A549 (cell line): ENCODE measurements around the gene OSGIN1. TPM values are rescaled to one million over a fixed set of nuclear protein-coding genes. Genes with fewer than 3 reads are reported as not detected.

Experiments used
- ATAC-seq, 2 experiments: fragments of 200-7000 bp in 1 of 2; fragments of >200 bp in 1 of 2; cut with Nextera tagmentation in 1 of 2; cut with Tn5 transposase in 1 of 2; 3 replicates each; pipeline versions ENCODE4 v1.8.0 to v1.9.1; 2018 to 2020; ENCODE audit warnings: mild to moderate bottlenecking in 1 of 2, moderate library complexity in 1 of 2
- CTCF ChIA-PET: fragments of 300-600 bp; sonication (Branson Sonifier 250); formaldehyde crosslinking; extraction: SDS; loops from one replicate; lab custom pipeline; 2021; ENCODE audit warnings: antibody characterized with exemption, inconsistent platforms; lab: Yijun Ruan, JAX
- POLR2A ChIA-PET: fragments of 350-600 bp; formaldehyde crosslinking; extraction: SDS; loops from one replicate; lab custom pipeline; 2021; ENCODE audit warnings: antibody characterized with exemption, inconsistent platforms; lab: Yijun Ruan, JAX
- DNase-seq, 2 experiments: peaks; one replicate each; pipeline versions ENCODE4 v3.0.0 to v3.0.0-alpha.2; 2011 to 2016; ENCODE audit warnings: low read depth in 1 of 2, low spot score in 1 of 2
- FAIRE-seq: peaks from 2 replicates; lab custom pipeline; 2011; peaks lifted over from hg19 to GRCh38; lab: Jason Lieb, UNC
- H3K27ac ChIP-seq, 2 experiments: fragments of >200 bp; sonication (Bioruptor Twin); formaldehyde crosslinking; 3 replicates each; pipeline ENCODE4 v1.5.1; 2016 to 2017
- H3K4me1 ChIP-seq: fragments of >200 bp; sonication (Bioruptor Twin); formaldehyde crosslinking; 3 replicates; pipeline ENCODE4 v1.6.1; 2016
- H3K4me2 ChIP-seq: fragments of >200 bp; sonication (Bioruptor Twin); formaldehyde crosslinking; 3 replicates; pipeline ENCODE4 v1.6.1; 2016
- H3K4me3 ChIP-seq: fragments of >200 bp; sonication (Bioruptor Twin); formaldehyde crosslinking; 3 replicates; pipeline ENCODE4 v1.5.1; 2016
- H3K9me3 ChIP-seq: fragments of >200 bp; sonication (Bioruptor Twin); formaldehyde crosslinking; 3 replicates; pipeline ENCODE4 v1.6.1; 2016
- ATOH8 ChIP-seq: fragments of 250-450 bp; sonication (Bioruptor Pico); IDR thresholded peaks from 2 replicates; pipeline ENCODE4 v1.5.0; 2020; ENCODE audit warnings: low read depth, mild to moderate bottlenecking, moderate library complexity
- BHLHE40 ChIP-seq: IDR thresholded peaks from 2 replicates; pipeline ENCODE4 v1.6.1; 2012; ENCODE audit warnings: low read depth, low read length, inconsistent platforms
- CBX8 ChIP-seq: fragments of 200-600 bp; sonication (generic); IDR thresholded peaks from 2 replicates; pipeline ENCODE4 v1.6.1; 2016
- CEBPB ChIP-seq, 2 experiments: fragments of >200 bp in 1 of 2; sonication (Bioruptor Twin) in 1 of 2; formaldehyde crosslinking in 1 of 2; IDR thresholded peaks; 2 replicates each; pipeline ENCODE4 v1.6.1; 2012 to 2016
- CHD4 ChIP-seq: fragments of 200-600 bp; sonication (generic); IDR thresholded peaks from 2 replicates; pipeline ENCODE4 v1.6.1; 2016; ENCODE audit warnings: antibody characterized with exemption, mild to moderate bottlenecking, borderline replicate concordance
- E2F6 ChIP-seq: IDR thresholded peaks from 2 replicates; pipeline ENCODE4 v1.6.1; 2012; ENCODE audit warnings: low read depth, borderline replicate concordance
- EHMT2 ChIP-seq: fragments of 200-600 bp; sonication (generic); IDR thresholded peaks from 2 replicates; pipeline ENCODE4 v1.6.1; 2016; ENCODE audit warnings: antibody characterized with exemption, low read depth, mild to moderate bottlenecking, moderate library complexity
- EP300 ChIP-seq, 2 experiments: fragments of >200 bp; sonication (Bioruptor Twin); formaldehyde crosslinking; IDR thresholded peaks; 2 replicates in 1 of 2; 3 replicates in 1 of 2; pipeline ENCODE4 v1.6.1; 2016 to 2017
- HDAC2 ChIP-seq: fragments of 200-600 bp; sonication (generic); IDR thresholded peaks from 2 replicates; pipeline ENCODE4 v1.6.1; 2016
- HES2 ChIP-seq: fragments of >200 bp; sonication (Bioruptor Twin); formaldehyde crosslinking; IDR thresholded peaks from 2 replicates; pipeline ENCODE4 v1.6.1; 2016
- HEYL ChIP-seq: fragments of 250-450 bp; sonication (Bioruptor Pico); IDR thresholded peaks from 2 replicates; pipeline ENCODE4 v1.8.0; 2021; ENCODE audit warnings: mild to moderate bottlenecking, moderate library complexity
- HMGXB4 ChIP-seq: fragments of 250-450 bp; sonication (Bioruptor Pico); IDR thresholded peaks from 2 replicates; pipeline ENCODE4 v1.5.0; 2021; ENCODE audit warnings: mild to moderate bottlenecking, moderate library complexity, borderline replicate concordance
- HOXA7 ChIP-seq: fragments of 250-450 bp; sonication (Bioruptor Pico); IDR thresholded peaks from 2 replicates; pipeline ENCODE4 v1.5.0; 2020; ENCODE audit warnings: mild to moderate bottlenecking, moderate library complexity
- HOXB13 ChIP-seq: fragments of 250-450 bp; sonication (Bioruptor Pico); IDR thresholded peaks from 2 replicates; pipeline ENCODE4 v1.5.0; 2020; ENCODE audit warnings: low read depth, mild to moderate bottlenecking, moderate library complexity
- HOXB5 ChIP-seq: fragments of 250-450 bp; sonication (Bioruptor Pico); IDR thresholded peaks from 2 replicates; pipeline ENCODE4 v1.5.0; 2020; ENCODE audit warnings: mild to moderate bottlenecking, moderate library complexity
- JUNB ChIP-seq: fragments of >200 bp; sonication (Bioruptor Twin); formaldehyde crosslinking; IDR thresholded peaks from 2 replicates; pipeline ENCODE4 v1.6.1; 2016
- MAZ ChIP-seq: fragments of 150-350 bp; IDR thresholded peaks from 2 replicates; pipeline ENCODE4 v1.6.1; 2014; ENCODE audit warnings: antibody characterized with exemption, low read depth, low read length, borderline replicate concordance
- NPAS2 ChIP-seq: fragments of 250-450 bp; sonication (Bioruptor Pico); IDR thresholded peaks from 2 replicates; pipeline ENCODE4 v1.8.0; 2022; ENCODE audit warnings: mild to moderate bottlenecking, moderate library complexity, borderline replicate concordance
- NR3C1 ChIP-seq: fragments of >200 bp; sonication (Bioruptor Twin); formaldehyde crosslinking; IDR thresholded peaks from 3 replicates; pipeline ENCODE4 v1.6.1; 2017
- PHF8 ChIP-seq: fragments of 200-600 bp; sonication (generic); IDR thresholded peaks from 2 replicates; pipeline ENCODE4 v1.6.1; 2016; ENCODE audit warnings: low read depth, mild to moderate bottlenecking, antibody characterized with exemption, moderate library complexity, borderline replicate concordance
- RAD21 ChIP-seq, 2 experiments: fragments of >200 bp in 1 of 2; sonication (Bioruptor Twin) in 1 of 2; formaldehyde crosslinking in 1 of 2; IDR thresholded peaks in 1 of 2; conservative IDR thresholded peaks in 1 of 2; 2 replicates in 1 of 2; 3 replicates in 1 of 2; pipeline ENCODE4 v1.6.1; 2012 to 2018; ENCODE audit warnings: inconsistent platforms in 1 of 2
- RARB ChIP-seq: fragments of 250-450 bp; sonication (Bioruptor Pico); IDR thresholded peaks from 2 replicates; pipeline ENCODE4 v1.8.0; 2021; ENCODE audit warnings: mild to moderate bottlenecking, moderate library complexity
- RNF2 ChIP-seq: fragments of 200-600 bp; sonication (generic); IDR thresholded peaks from 2 replicates; pipeline ENCODE4 v1.6.1; 2016; ENCODE audit warnings: low read depth, mild to moderate bottlenecking, antibody characterized with exemption, moderate library complexity, borderline replicate concordance
- TP53 ChIP-seq: fragments of 250-450 bp; sonication (Bioruptor Pico); IDR thresholded peaks from 2 replicates; pipeline ENCODE4 v1.5.0; 2021; ENCODE audit warnings: mild to moderate bottlenecking, moderate library complexity
- USF2 ChIP-seq: fragments of 450-650 bp; IDR thresholded peaks from 2 replicates; pipeline ENCODE4 v1.6.1; 2014; ENCODE audit warnings: antibody characterized with exemption
- ZC3H11A ChIP-seq: fragments of 450-650 bp; IDR thresholded peaks from 2 replicates; pipeline ENCODE4 v1.6.1; 2014; ENCODE audit warnings: antibody characterized with exemption, mild to moderate bottlenecking
- ZNF302 ChIP-seq: fragments of 250-450 bp; sonication (Bioruptor Pico); IDR thresholded peaks from 2 replicates; pipeline ENCODE4 v1.9.0; 2021; ENCODE audit warnings: inconsistent platforms, mild to moderate bottlenecking, moderate library complexity
- ZSCAN20 ChIP-seq: fragments of 250-450 bp; sonication (Bioruptor Pico); IDR thresholded peaks from 2 replicates; pipeline ENCODE4 v1.8.0; 2022; ENCODE audit warnings: mild to moderate bottlenecking, moderate library complexity
- WGBS: methylation state at CpG from one replicate; pipeline ENCODE4 v1.1.6; 2017; ENCODE audit errors: missing lambda C conversion rate; 5-methylcytosine and 5-hydroxymethylcytosine counted together
- polyA plus RNA-seq, 4 experiments: library from polyadenylated mRNA; depleted of rRNA in 3 of 4; stranded (reverse); fragments of >200 nt; fragmentation: RNase III in 1 of 4; extraction: RNeasy Plus Mini Kit Qiagen cat#74134 plus additional on column Dnase treatment in 1 of 4; gene quantifications; 2 replicates in 3 of 4; 3 replicates in 1 of 4; pipeline ENCODE4 v1.2.3, GENCODE V29; 2011 to 2017

OSGIN1 gene
- polyA plus RNA-seq, 2 of the 4 experiments (the other 2 are of a cell fraction), result 25.9 to 37.6 TPM

- 76% methylated on average over 16 of the region's 17 CpGs for WGBS
- FAIRE-seq, result no peak
- TF ChIP-seq HOXB13 (CRISPR knock-in tag) (no peak), E2F6 (no peak), ATOH8 (CRISPR knock-in tag) (no peak), HOXB5 (CRISPR knock-in tag) (no peak), HMGXB4 (CRISPR knock-in tag) (no peak), MAZ (no peak), ZNF302 (CRISPR knock-in tag) (no peak), HOXA7 (CRISPR knock-in tag) (no peak), ZC3H11A (no peak), RAD21 (conservative IDR thresholded peaks at IDR 0.05 in 1 of 2, IDR thresholded peaks at IDR 0.05 in 1 of 2) (no peak), RARB (CRISPR knock-in tag) (no peak), BHLHE40 (no peak), RNF2 (no peak), HDAC2 (no peak), HEYL (CRISPR knock-in tag) (no peak), JUNB (no peak)
- Histone ChIP-seq H3K4me2 (no peak overlapping the region), H3K4me3 (no peak overlapping the region), H3K4me1 (peaks cover 6% of the 10 kb centered on the region), H3K27ac (no peak overlapping the region), H3K9me3 (no peaks in the 10 kb centered on the region)
- CTCF ChIA-PET, result interaction anchor here (1.2 to 17.0 kb wide), 4 partner anchors 14 to 134 kb away, joined by 3 to 175 read pairs (median 38); partner anchors contain the start of gene OSGIN1
- ATAC-seq, result no peak
- no peak for DNase-seq
- POLR2A ChIA-PET, result no interaction called here
Measured at GRCh38 chr16:83929811-83930555, 23.1 kb upstream of the OSGIN1 start.

- no peak overlapping the region for H3K4me2 ChIP-seq
- H3K27ac ChIP-seq, result no peak overlapping the region
- 76% methylated on average over 18 of the region's 22 CpGs for WGBS
- POLR2A ChIA-PET, result no interaction called here
- H3K4me1 ChIP-seq, result peaks cover 6% of the 10 kb centered on the region
- CTCF ChIA-PET, result interaction anchor here (1.1 to 17.0 kb wide), 2 partner anchors 11 to 133 kb away, joined by 3 to 175 read pairs; no protein-coding TSS in a partner anchor
- no peak overlapping the region for H3K4me3 ChIP-seq
- no peak for FAIRE-seq
- no peak for ATAC-seq
- DNase-seq, result no peak
- H3K9me3 ChIP-seq, result no peaks in the 10 kb centered on the region
- no peak for TF ChIP-seq HMGXB4 (CRISPR knock-in tag)
- TF ChIP-seq CHD4, result no peak
- no peak for TF ChIP-seq ATOH8 (CRISPR knock-in tag)
- TF ChIP-seq HDAC2, result no peak
- no peak for TF ChIP-seq EHMT2
- TF ChIP-seq ZNF302 (CRISPR knock-in tag), result no peak
- no peak for TF ChIP-seq USF2
- no peak for TF ChIP-seq EP300 (IDR thresholded peaks at IDR 0.05)
- TF ChIP-seq RARB (CRISPR knock-in tag), result no peak
- no peak for TF ChIP-seq CBX8
- no peak for TF ChIP-seq CEBPB (IDR thresholded peaks at IDR 0.05)
- no peak for TF ChIP-seq TP53
- no peak for TF ChIP-seq ZSCAN20 (CRISPR knock-in tag)
- no peak for TF ChIP-seq NR3C1
- no peak for TF ChIP-seq HES2
- TF ChIP-seq NPAS2 (CRISPR knock-in tag), result no peak
- no peak for TF ChIP-seq PHF8
Measured at GRCh38 chr16:83930730-83931500, 22.1 kb upstream of the OSGIN1 start.
